Measurements from ENCODE around the gene CAMTA1.
A peak's percentile ranks its signal among the peaks of the same experiment; 100 is the strongest.

CAMTA1 gene

DNA sequence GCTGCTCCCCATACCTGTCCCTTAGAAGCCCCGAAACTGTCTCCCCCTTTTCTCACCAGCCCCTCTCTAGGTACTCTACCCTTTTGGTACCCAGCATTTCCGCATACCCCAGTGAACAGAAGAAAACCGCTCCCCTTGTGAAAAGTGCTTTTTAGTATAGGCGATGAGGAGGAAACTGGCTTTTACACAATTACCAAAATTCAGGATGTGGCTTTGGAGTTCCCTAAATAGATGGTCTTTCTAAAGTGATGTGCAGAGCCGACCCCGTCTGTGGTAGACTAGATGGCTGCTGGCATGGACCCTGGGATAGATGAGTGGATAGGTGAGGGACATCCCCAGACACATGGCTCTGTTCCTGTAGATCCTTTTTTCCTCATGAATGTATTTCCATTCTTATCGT lies 996.2 kb downstream of the CAMTA1 start:
- peaks cover 32 to 46% (median 42%) of the 10 kb centered on the region in 10 experiments for H3K4me1 ChIP-seq
- H3K9ac ChIP-seq = peak overlapping the region in 10 of 11 experiments; percentile 11 to 72 (median 42); a peak in 13 of 22 replicates
- no peak for TF ChIP-seq Cebpa-rat (IDR thresholded peaks at IDR 0.05)
- H4K20me1 ChIP-seq = peaks cover 0 to 39% (median 9%) of the 10 kb centered on the region in 11 experiments; a peak in 9 of 22 replicates
- no peaks in the 10 kb centered on the region for H3K27me3 ChIP-seq
- H3K9me3 ChIP-seq (replicated peaks in 1 of 11) = peaks cover 0 to 11% (median 4%) of the 10 kb centered on the region in 11 experiments; a peak in 12 of 22 replicates
- peaks cover 43 to 48% (median 47%) of the 10 kb centered on the region in 11 experiments for H3K36me3 ChIP-seq
- H3K4me2 ChIP-seq = peak overlapping the region; percentile 87 to 96 (median 93)
- peak overlapping the region in 7 of 10 experiments; percentile 21 to 69 (median 42); a peak in 8 of 20 replicates for H3K4me3 ChIP-seq
- H3K27ac ChIP-seq = peak overlapping the region in 9 of 11 experiments; percentile 46 to 71 (median 60); a peak in 17 of 22 replicates

GRCh38 chr1:7781923-7782495 lies 996.8 kb downstream of the CAMTA1 start:
- Histone ChIP-seq H3K4me3 (peak overlapping the region in 6 of 10 experiments; percentile 25 to 69 (median 44); a peak in 9 of 20 replicates), H4K20me1 (peaks cover 0 to 34% (median 4%) of the 10 kb centered on the region in 11 experiments; a peak in 8 of 22 replicates), H3K4me1 (peaks cover 32 to 49% (median 44%) of the 10 kb centered on the region in 10 experiments), H3K9ac (peak overlapping the region in 7 of 11 experiments; percentile 18 to 72 (median 61); a peak in 10 of 22 replicates), H3K4me2 (peak overlapping the region; percentile 87 to 96 (median 93)), H3K9me3 (replicated peaks in 1 of 11) (peaks cover 0 to 11% (median 4%) of the 10 kb centered on the region in 11 experiments; a peak in 12 of 22 replicates), H3K27me3 (no peaks in the 10 kb centered on the region), H3K36me3 (peaks cover 38 to 43% (median 42%) of the 10 kb centered on the region in 11 experiments), H3K27ac (peak overlapping the region in 9 of 11 experiments; percentile 16 to 71 (median 60); a peak in 16 of 22 replicates)
- TF ChIP-seq Cebpa-rat (IDR thresholded peaks at IDR 0.05) = no peak

DNA sequence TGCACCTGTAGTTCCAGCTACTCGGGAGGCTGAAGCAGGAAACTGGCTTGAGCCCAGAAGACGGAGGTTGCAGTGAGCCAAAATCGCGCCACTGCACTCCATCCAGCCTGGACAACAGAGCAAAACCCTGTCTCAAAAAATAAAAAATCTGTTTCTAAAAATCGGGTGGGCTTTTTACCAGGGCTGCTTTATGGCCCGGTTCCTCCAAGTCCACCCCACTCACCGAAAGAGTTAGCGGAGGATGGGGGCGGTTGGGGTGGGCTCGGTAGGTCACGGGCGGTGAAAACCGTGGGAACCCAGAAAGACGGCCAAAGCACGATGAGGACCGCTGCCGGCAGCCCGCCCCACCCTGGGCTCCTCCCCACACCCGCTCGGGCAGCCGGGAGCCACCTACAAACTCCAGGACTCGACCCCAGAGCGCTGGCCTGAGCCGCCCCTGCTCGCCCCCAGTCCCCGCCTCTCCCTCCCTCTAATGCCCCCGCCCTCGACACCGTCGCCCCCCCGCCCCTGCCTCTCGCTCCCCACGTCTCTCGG lies 998.0 kb downstream of the CAMTA1 start:
- H3K9ac ChIP-seq = peak overlapping the region; percentile 51 to 79 (median 72); a peak in 19 of 22 replicates
- peak overlapping the region; percentile 87 to 96 (median 93) for H3K4me2 ChIP-seq
- peaks cover 32 to 55% (median 40%) of the 10 kb centered on the region in 10 experiments for H3K4me1 ChIP-seq
- peak overlapping the region in 10 of 11 experiments; percentile 23 to 71 (median 58); a peak in 17 of 22 replicates for H3K27ac ChIP-seq
- H3K27me3 ChIP-seq = no peaks in the 10 kb centered on the region
- peaks cover 0 to 24% (median 0%) of the 10 kb centered on the region in 11 experiments; a peak in 7 of 22 replicates for H4K20me1 ChIP-seq
- TF ChIP-seq Cebpa-rat (IDR thresholded peaks at IDR 0.05) = no peak
- peaks cover 26 to 34% (median 29%) of the 10 kb centered on the region in 11 experiments for H3K36me3 ChIP-seq
- H3K9me3 ChIP-seq (replicated peaks in 1 of 11) = peaks cover 0 to 14% (median 4%) of the 10 kb centered on the region in 11 experiments; a peak in 12 of 22 replicates
- peak overlapping the region; percentile 53 to 69 (median 60) for H3K4me3 ChIP-seq

- H3K9ac ChIP-seq = peak within 1 kb of the TSS; percentile 60 to 79 (median 72); a peak in 20 of 22 replicates
Observed at GRCh38 chr1:7783826-7784491, 998.7 kb downstream of the CAMTA1 start, which contains the start of gene PER3. Gene PER3, plus strand, starts transcription at chr1:7784291. Its CDS starts 587 bp downstream, at chr1:7784878.

DNA sequence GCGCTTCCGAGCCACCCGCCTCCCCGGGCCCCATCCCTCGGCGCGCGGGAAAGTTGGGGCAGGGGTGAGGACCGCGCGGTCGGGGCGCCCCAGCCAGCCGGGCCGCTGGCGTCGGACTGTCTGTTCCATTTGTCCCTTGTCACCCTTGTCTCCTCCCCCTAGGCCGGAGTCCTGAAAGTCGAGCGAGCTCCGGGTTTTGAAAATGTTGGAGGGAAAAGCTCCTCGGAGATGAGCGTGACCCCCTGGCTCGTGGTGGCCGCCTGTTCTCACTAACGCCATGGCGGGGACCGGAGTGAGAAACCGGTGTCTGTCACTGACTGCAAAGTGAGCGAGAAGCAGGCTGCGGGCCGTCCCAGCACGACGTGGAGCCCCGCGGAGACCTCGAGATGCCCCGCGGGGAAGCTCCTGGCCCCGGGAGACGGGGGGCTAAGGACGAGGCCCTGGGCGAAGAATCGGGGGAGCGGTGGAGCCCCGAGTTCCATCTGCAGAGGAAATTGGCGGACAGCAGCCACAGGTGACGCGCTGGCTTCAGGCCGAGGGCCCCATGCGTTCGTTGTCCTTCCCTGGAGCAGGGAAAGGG lies 999.3 kb downstream of the CAMTA1 start:
- Histone ChIP-seq H3K4me2 (peak overlapping the region; percentile 34 to 61 (median 47)), H3K4me3 (peak overlapping the region in 8 of 10 experiments; percentile 42 to 68 (median 60); a peak in 15 of 20 replicates), H3K9ac (peak overlapping the region in 3 of 11 experiments; percentile 59 to 62 (median 59); a peak in 3 of 22 replicates), H4K20me1 (peaks cover 0 to 20% (median 0%) of the 10 kb centered on the region in 11 experiments; a peak in 7 of 22 replicates), H3K4me1 (peaks cover 32 to 52% (median 40%) of the 10 kb centered on the region in 10 experiments), H3K9me3 (replicated peaks in 1 of 11) (peaks cover 6 to 27% (median 16%) of the 10 kb centered on the region in 11 experiments), H3K36me3 (peaks cover 21 to 34% (median 26%) of the 10 kb centered on the region in 11 experiments), H3K27me3 (no peaks in the 10 kb centered on the region), H3K27ac (peak overlapping the region; percentile 53 to 72 (median 64); a peak in 16 of 22 replicates)
- no peak for TF ChIP-seq Cebpa-rat (IDR thresholded peaks at IDR 0.05)

More at GRCh38 chr1:7783826-7784491, 998.7 kb downstream of the CAMTA1 start, which contains the start of gene PER3:
- TF ChIP-seq Cebpa-rat (IDR thresholded peaks at IDR 0.05) = no peak
- no peaks in the 10 kb centered on the region for H3K27me3 ChIP-seq
- peaks cover 32 to 55% (median 40%) of the 10 kb centered on the region in 10 experiments for H3K4me1 ChIP-seq
- H4K20me1 ChIP-seq = peaks cover 0 to 20% (median 0%) of the 10 kb centered on the region in 11 experiments; a peak in 7 of 22 replicates
- H3K4me2 ChIP-seq = peak within 1 kb of the TSS; percentile 87 to 96 (median 93)
- peaks cover 0 to 21% (median 10%) of the 10 kb centered on the region in 11 experiments; a peak in 17 of 22 replicates for H3K9me3 ChIP-seq (replicated peaks in 1 of 11)
- peak within 1 kb of the TSS; percentile 53 to 72 (median 64); a peak in 21 of 22 replicates for H3K27ac ChIP-seq
- peak within 1 kb of the TSS; percentile 53 to 69 (median 60) for H3K4me3 ChIP-seq
- H3K36me3 ChIP-seq = peaks cover 21 to 34% (median 26%) of the 10 kb centered on the region in 11 experiments

- H3K9me3 ChIP-seq (replicated peaks in 1 of 11) = peaks cover 11 to 32% (median 22%) of the 10 kb centered on the region in 11 experiments
- no peak for TF ChIP-seq Cebpa-rat (IDR thresholded peaks at IDR 0.05)
- H3K27ac ChIP-seq = no peak overlapping the region
- no peak overlapping the region; a peak in 1 of 22 replicates for H3K4me2 ChIP-seq
- H4K20me1 ChIP-seq = peaks cover 0 to 20% (median 0%) of the 10 kb centered on the region in 11 experiments; a peak in 7 of 22 replicates
- H3K4me1 ChIP-seq = peaks cover 32 to 48% (median 38%) of the 10 kb centered on the region in 10 experiments
- H3K27me3 ChIP-seq = no peaks in the 10 kb centered on the region
- no peak overlapping the region for H3K4me3 ChIP-seq
- peaks cover 21 to 34% (median 26%) of the 10 kb centered on the region in 11 experiments for H3K36me3 ChIP-seq
- H3K9ac ChIP-seq = no peak overlapping the region
Observed at GRCh38 chr1:7785108-7785507, 999.9 kb downstream of the CAMTA1 start.

DNA sequence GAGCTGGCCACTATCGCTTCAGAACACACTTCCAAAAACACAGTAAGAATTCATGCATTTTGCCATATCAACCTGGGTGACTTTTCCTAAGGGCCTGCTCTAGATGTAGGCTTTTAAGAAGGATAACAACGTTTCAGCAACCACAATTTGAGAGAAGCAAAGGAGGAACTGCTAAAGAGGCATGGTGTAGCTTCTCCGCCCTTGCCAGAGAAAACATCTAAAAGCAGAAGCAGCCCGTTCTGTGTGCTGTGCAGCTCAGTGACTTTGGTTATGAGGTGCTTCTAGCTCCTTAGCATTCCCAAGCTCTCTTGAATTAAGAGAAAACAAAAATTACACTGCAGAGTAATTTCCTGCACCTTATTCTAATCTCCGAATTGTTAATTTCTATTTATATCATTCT lies 1001.5 kb downstream of the CAMTA1 start:
- peaks cover 21 to 38% (median 31%) of the 10 kb centered on the region in 11 experiments; a peak in 20 of 22 replicates for H3K36me3 ChIP-seq
- peaks cover 0 to 8% (median 0%) of the 10 kb centered on the region in 11 experiments; a peak in 2 of 22 replicates for H4K20me1 ChIP-seq
- H3K27ac ChIP-seq = no peak overlapping the region

More for the DNA sequence above, 1001.5 kb downstream of the CAMTA1 start:
- Histone ChIP-seq H3K4me3 (no peak overlapping the region), H3K9me3 (replicated peaks in 1 of 11) (peaks cover 28 to 49% (median 38%) of the 10 kb centered on the region in 11 experiments), H3K4me2 (peak overlapping the region in 2 of 11 experiments; percentile 6 to 34; a peak in 3 of 22 replicates), H3K27me3 (no peaks in the 10 kb centered on the region), H3K9ac (no peak overlapping the region), H3K4me1 (peaks cover 15 to 31% (median 21%) of the 10 kb centered on the region in 10 experiments)
- TF ChIP-seq Cebpa-rat (IDR thresholded peaks at IDR 0.05) = no peak

Data from BLaER1 treated with 17β-estradiol and CSF1 and Interleukin-3, amounts not matched to agents 10 nM and 100 nM (cell line).